Heart right ventricle (tissue), 16 donors: ENCODE measurements around the gene KIR3DL2. TPM values are rescaled to one million over a fixed set of nuclear protein-coding genes. Genes with fewer than 3 reads are reported as not detected.
"Not testable (repeated sequence)": the region's sequence is repeated elsewhere in the genome, so short reads cannot be mapped to it uniquely, and the experiment has no call there.

Experiments used
- ATAC-seq, 8 donors: fragments of 200-7000 bp; cut with Tn5 transposase; one replicate each; pipeline ENCODE4 v1.9.1; 2020; ENCODE audit warnings: mild to moderate bottlenecking in 8 of 8, moderate library complexity in 8 of 8, moderate number of reproducible peaks in 1 of 8
- DNase-seq, 2 donors: peaks; one replicate each; pipeline ENCODE4 v3.0.0-alpha.2; 2020
- H3K27ac ChIP-seq, 10 donors: fragments of 200-600 bp; sonication (generic) in 2 of 10; one replicate each; pipeline versions ENCODE4 v1.5.0 to v1.8.0; 2020 to 2022; ENCODE audit warnings: mild to moderate bottlenecking in 3 of 10
- H3K27me3 ChIP-seq, 7 donors: fragments of 200-600 bp; one replicate each; pipeline ENCODE4 v1.8.0; 2021 to 2022; ENCODE audit warnings: mild to moderate bottlenecking in 2 of 7
- H3K36me3 ChIP-seq, 9 donors: fragments of 200-600 bp; sonication (generic) in 1 of 9; one replicate each; pipeline versions ENCODE4 v1.5.0 to v1.8.0; 2020 to 2022; ENCODE audit warnings: mild to moderate bottlenecking in 2 of 9
- H3K4me1 ChIP-seq, 9 donors: fragments of 200-600 bp; sonication (generic) in 1 of 9; one replicate each; pipeline versions ENCODE4 v1.5.0 to v1.8.0; 2020 to 2022; ENCODE audit warnings: mild to moderate bottlenecking in 4 of 9
- H3K4me3 ChIP-seq, 10 donors: fragments of 200-600 bp; sonication (generic) in 2 of 10; one replicate each; pipeline versions ENCODE4 v1.5.0 to v1.8.0; 2020 to 2022; ENCODE audit warnings: mild to moderate bottlenecking in 7 of 10, moderate library complexity in 2 of 10
- H3K9me3 ChIP-seq, 11 donors: fragments of 200-600 bp in 10 of 11; sonication (generic) in 2 of 11; one replicate each; pipeline versions ENCODE4 v1.5.0 to v1.8.0; 2013 to 2022; ENCODE audit warnings: mild to moderate bottlenecking in 2 of 11, control low read depth in 1 of 11, moderate library complexity in 1 of 11
- CTCF ChIP-seq, 9 donors: fragments of 200-600 bp; sonication (generic) in 2 of 9; IDR thresholded peaks; one replicate each; pipeline versions ENCODE4 v1.5.0 to v1.8.0; 2021 to 2022; ENCODE audit warnings: antibody characterized with exemption in 9 of 9, mild to moderate bottlenecking in 5 of 9, moderate library complexity in 1 of 9
- WGBS, 2 donors: extraction: QIAGEN DNeasy Blood & Tissue Kit; methylation state at CpG; one replicate each; pipeline ENCODE4 v1.1.7; 2013; ENCODE audit warnings: inconsistent platforms in 1 of 2; 5-methylcytosine and 5-hydroxymethylcytosine counted together
- intact Hi-C, 10 donors: fragments of 100-400 bp; cut with DNase I; formaldehyde crosslinking; loops; one replicate each; pipeline versions ENCODE4 v1.11.1 to v1.14.2; 2022
- long read RNA-seq, 3 donors: library from polyadenylated mRNA; unstranded; transcript quantifications; one replicate each; pipeline ENCODE4 v2.0.0, GENCODE V29; 2020 to 2021
- polyA plus RNA-seq, 2 donors: library from polyadenylated mRNA; stranded (reverse); fragments of 200-250 nt; gene quantifications; one replicate each; pipeline ENCODE4 v1.2.3, GENCODE V29; 2013
- total RNA-seq, 10 donors: library from RNA; stranded (reverse); fragmentation: NEBNext Ultra II Directional in 3 of 10; extraction: Animal tissue kit (Norgen Biotek cat#: 25700) in 3 of 10; gene quantifications; one replicate each; pipeline versions ENCODE4 v1.2.1 to v1.2.4, GENCODE V29; 2021 to 2023
- donor health status: Arrhythmogenic right ventricular cardiomyopathy.
- donor health status: ischemic (EF 13 %, LVEDD 7.1; RV severe dilation, severe dysfunction).
- donor health status: healthy with polysubstance abuse.
- donor health status: DM: no; HTN: yes; CAD: no.
- donor health status: DM: no; HTN: no; CAD: no.
- donor health status: ischemic (EF 25% LVEDD 6.9; RV normal size, moderate dysfunction).
- donor health status: ischemic (EF 25% LVEDD 5.7; RV mildly dilated, moderate dysfunction).
- donor health status: healthy.
- donor health status: DM: yes; HTN: yes; CAD: no.
- donor health status: Ischemic cardiomyopathy.
- donor health status: ischemic (EF 35%, LVEDD 5.7; RV mildly dilated, moderate dysfunction).
- donor health status: nonischemic (EF 11% LVEDD 7.7; RV severe dilation, severe dysfunction).
- donor health status: DM: yes; HTN: yes; CAD: no.
- donor health status: PGD.
- donor health status: ischemic (EF 29% LVEDD 5.4; RV normal size, mild dysfunction).
- donor health status: nonischemic (EF 23%, LVEDD 6.1; RV moderate dilation, normal function).

Gene KIR3DL2
- under 1 TPM in 1 of 10 donors, not detected in 9; 0.95 TPM for total RNA-seq
- polyA plus RNA-seq, result not detected
- long read RNA-seq, donor 1, partial matches to known transcripts, result 1 of 1 reads
- long read RNA-seq, donor 1, other reads (novel, unspliced or antisense), result 0 of 1 reads
- long read RNA-seq, donor 2, result 0 reads
- long read RNA-seq, donor 3, result 0 reads

GRCh38 chr19:54850061-54850640 is at the start of gene KIR3DL2:
TSS of gene KIR3DL2 (plus strand) at chr19:54850443. CDS start at chr19:54850476, 33 bp downstream.
- H3K27me3 ChIP-seq, intact Hi-C loops: not testable (repeated sequence)
- WGBS, 2 donors, result 81 to 84% methylated on average over 14 to 16 of the region's 16 CpGs

GRCh38 chr19:54803410-54803809 is 46.8 kb upstream of the KIR3DL2 start, which contains the start of gene KIR2DL4:
TSS of gene KIR2DL4 (plus strand) at chr19:54803610. CDS start at chr19:54803652, 42 bp downstream.
- 81 to 86% methylated on average over 10 of the region's 10 CpGs for WGBS, 2 donors
- DNase-seq (no peak), ATAC-seq (no peak)
- no peak within 1 kb of the TSS for H3K27ac ChIP-seq
- no peaks in the 10 kb centered on the region for H3K36me3 ChIP-seq
- H3K27me3 ChIP-seq, result peaks cover 0 to 12% (median 7%) of the 10 kb centered on the region in 7 donors
- H3K4me1 ChIP-seq, result no peaks in the 10 kb centered on the region
- TF ChIP-seq CTCF (IDR thresholded peaks at IDR 0.05), result no peak
- no peak within 1 kb of the TSS for H3K4me3 ChIP-seq
- peaks cover 0 to 9% (median 0%) of the 10 kb centered on the region in 11 donors for H3K9me3 ChIP-seq
- intact Hi-C loops, result no loop called here

More at GRCh38 chr19:54850061-54850640, at the start of gene KIR3DL2:
- DNase-seq, H3K4me1 ChIP-seq, H3K9me3 ChIP-seq, H3K27ac ChIP-seq, ATAC-seq, H3K4me3 ChIP-seq, H3K36me3 ChIP-seq: not testable (repeated sequence)

GRCh38 chr19:54804101-54804500 is 46.1 kb upstream of the KIR3DL2 start:
- no peak for ATAC-seq
- TF ChIP-seq CTCF (IDR thresholded peaks at IDR 0.05), result no peak
- H3K27ac ChIP-seq, result no peak overlapping the region
- H3K36me3 ChIP-seq, result no peaks in the 10 kb centered on the region
- intact Hi-C loops, result no loop called here
- no peak for DNase-seq
- H3K4me3 ChIP-seq, result no peak overlapping the region
- WGBS, 2 donors, result 46 to 54% methylated on average over 5 of the region's 5 CpGs
- H3K27me3 ChIP-seq, result peaks cover 0 to 12% (median 7%) of the 10 kb centered on the region in 7 donors
- H3K9me3 ChIP-seq, result peaks cover 0 to 9% (median 0%) of the 10 kb centered on the region in 11 donors
- no peaks in the 10 kb centered on the region for H3K4me1 ChIP-seq

- Histone ChIP-seq H3K27ac (no peak overlapping the region), H3K9me3 (peaks cover 0 to 5% (median 0%) of the 10 kb centered on the region in 11 donors), H3K4me3 (no peak overlapping the region), H3K27me3 (peaks cover 0 to 12% (median 6%) of the 10 kb centered on the region in 7 donors), H3K36me3 (no peaks in the 10 kb centered on the region), H3K4me1 (no peaks in the 10 kb centered on the region)
- no peak for TF ChIP-seq CTCF (IDR thresholded peaks at IDR 0.05)
- ATAC-seq (no peak), DNase-seq (no peak)
- intact Hi-C loops, result no loop called here
- 87% methylated on average over 10 of the region's 10 CpGs for WGBS, 2 donors
Measured at GRCh38 chr19:54804571-54804970, 45.7 kb upstream of the KIR3DL2 start.
